Activated CD4-positive, alpha-beta T cell treated with anti-CD3 and anti-CD28 coated beads for 36 hours (primary cell): ENCODE data around the gene AQP12B. TPM values are rescaled to one million over a fixed set of nuclear protein-coding genes. Genes with fewer than 3 reads are reported as not detected.
"Not testable (repeated sequence)": the region's sequence is repeated elsewhere in the genome, so short reads cannot be mapped to it uniquely, and the experiment has no call there.

Experiments
- ATAC-seq: fragments of 200-7000 bp; cut with Tn5 transposase; one replicate; pipeline ENCODE4 v1.10.0; 2021; ENCODE audit warnings: mild to moderate bottlenecking, moderate library complexity
- CTCF ChIA-PET: fragments of 350-600 bp; sonication (Branson Sonifier 250); formaldehyde crosslinking; loops from one replicate; lab custom pipeline; 2021; ENCODE audit warnings: antibody characterized with exemption; lab: Charles Lee
- POLR2A ChIA-PET: fragments of 350-600 bp; sonication (Branson Sonifier 250); formaldehyde crosslinking; loops from one replicate; lab custom pipeline; 2021; ENCODE audit warnings: antibody characterized with exemption, inconsistent platforms; lab: Charles Lee
- DNase-seq: peaks from one replicate; pipeline ENCODE4 v3.0.0-alpha.2; 2020
- H3K27ac Mint-ChIP-seq: one replicate; pipeline ENCODE4 v1.8.0; 2021; ENCODE audit warnings: mixed read lengths
- H3K27me3 Mint-ChIP-seq: one replicate; pipeline ENCODE4 v1.8.0; 2021; ENCODE audit warnings: mixed read lengths
- H3K36me3 Mint-ChIP-seq: one replicate; pipeline ENCODE4 v1.8.0; 2021; ENCODE audit warnings: low read depth, mixed read lengths
- H3K4me1 Mint-ChIP-seq: one replicate; pipeline ENCODE4 v1.8.0; 2021; ENCODE audit warnings: mixed read lengths
- H3K4me3 Mint-ChIP-seq: one replicate; pipeline ENCODE4 v1.8.0; 2021; ENCODE audit warnings: mild to moderate bottlenecking, moderate library complexity, mixed read lengths
- H3K9me3 Mint-ChIP-seq: one replicate; pipeline ENCODE4 v1.8.0; 2021; ENCODE audit warnings: low read depth, mixed read lengths
- intact Hi-C, 2 experiments: fragments of 100-400 bp; cut with DNase I in 1 of 2; cut with micrococcal nuclease in 1 of 2; formaldehyde crosslinking; loops; one replicate each; pipeline versions ENCODE4 v1.14.2 to v1.15.1; 2022 to 2024; cut with DNase I, micrococcal nuclease
- total RNA-seq, 2 experiments: library from RNA; stranded (reverse); gene quantifications; one replicate each; pipeline ENCODE4 v1.2.3, GENCODE V29; 2021

Gene AQP12B
- total RNA-seq, 2 experiments from 2014 or later, result not detected

DNA sequence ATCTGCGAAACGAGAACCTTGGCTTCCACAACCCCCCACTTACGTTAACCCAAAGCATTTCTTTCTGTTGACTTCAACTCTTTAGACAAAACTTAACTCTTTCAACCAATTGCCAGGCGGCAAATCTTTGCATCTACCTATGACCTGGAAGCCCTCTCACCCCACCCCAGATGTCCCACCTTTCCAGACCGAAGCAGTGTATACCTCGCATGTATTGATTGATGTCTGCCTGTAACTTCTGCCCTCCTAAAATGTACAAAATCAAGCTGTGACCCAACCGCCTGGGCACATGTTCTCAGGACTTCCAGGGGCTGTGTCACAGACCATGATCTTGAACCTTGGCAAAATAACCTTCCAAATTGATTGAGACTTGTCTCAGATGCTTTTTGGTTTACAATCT, 12.3 kb downstream of the AQP12B start:
- CTCF ChIA-PET, result no interaction called here
- DNase-seq, result no peak
- H3K27ac Mint-ChIP-seq, result no peak overlapping the region
- ATAC-seq, result no peak
- peaks cover 24% of the 10 kb centered on the region for H3K27me3 Mint-ChIP-seq
- H3K9me3 Mint-ChIP-seq, result no peaks in the 10 kb centered on the region
- intact Hi-C loops, result no loop called here
- H3K4me1 Mint-ChIP-seq, result no peaks in the 10 kb centered on the region
- H3K4me3 Mint-ChIP-seq, result no peak overlapping the region
- POLR2A ChIA-PET, result no interaction called here
- H3K36me3 Mint-ChIP-seq, result no peaks in the 10 kb centered on the region

DNA sequence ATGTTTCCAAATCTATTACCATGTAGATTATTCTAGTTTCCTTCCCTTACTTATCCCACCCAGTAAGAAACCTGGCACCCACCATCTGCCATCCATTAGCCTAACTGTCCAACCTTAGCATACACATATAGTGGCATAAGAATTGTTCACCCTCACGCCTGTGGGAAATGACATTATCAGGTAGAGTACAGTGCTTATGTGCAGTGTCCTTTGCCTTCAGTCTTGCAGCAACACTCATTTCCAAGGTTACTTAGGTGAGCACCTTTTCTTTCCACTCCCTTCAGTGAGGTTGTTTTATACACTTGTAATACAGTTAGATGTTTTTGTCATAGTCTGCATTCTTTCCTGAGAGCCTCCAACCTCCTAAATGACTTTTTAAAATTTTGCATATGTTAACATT, 18.1 kb downstream of the AQP12B start:
- H3K9me3 Mint-ChIP-seq, result peaks cover 7% of the 10 kb centered on the region
- intact Hi-C loops, result no loop called here
- no peaks in the 10 kb centered on the region for H3K36me3 Mint-ChIP-seq
- DNase-seq, result no peak
- peaks cover 27% of the 10 kb centered on the region for H3K27me3 Mint-ChIP-seq
- H3K4me3 Mint-ChIP-seq, result no peak overlapping the region
- CTCF ChIA-PET, result no interaction called here
- ATAC-seq, result no peak
- no peaks in the 10 kb centered on the region for H3K4me1 Mint-ChIP-seq
- POLR2A ChIA-PET, result no interaction called here
- H3K27ac Mint-ChIP-seq, result no peak overlapping the region

DNA sequence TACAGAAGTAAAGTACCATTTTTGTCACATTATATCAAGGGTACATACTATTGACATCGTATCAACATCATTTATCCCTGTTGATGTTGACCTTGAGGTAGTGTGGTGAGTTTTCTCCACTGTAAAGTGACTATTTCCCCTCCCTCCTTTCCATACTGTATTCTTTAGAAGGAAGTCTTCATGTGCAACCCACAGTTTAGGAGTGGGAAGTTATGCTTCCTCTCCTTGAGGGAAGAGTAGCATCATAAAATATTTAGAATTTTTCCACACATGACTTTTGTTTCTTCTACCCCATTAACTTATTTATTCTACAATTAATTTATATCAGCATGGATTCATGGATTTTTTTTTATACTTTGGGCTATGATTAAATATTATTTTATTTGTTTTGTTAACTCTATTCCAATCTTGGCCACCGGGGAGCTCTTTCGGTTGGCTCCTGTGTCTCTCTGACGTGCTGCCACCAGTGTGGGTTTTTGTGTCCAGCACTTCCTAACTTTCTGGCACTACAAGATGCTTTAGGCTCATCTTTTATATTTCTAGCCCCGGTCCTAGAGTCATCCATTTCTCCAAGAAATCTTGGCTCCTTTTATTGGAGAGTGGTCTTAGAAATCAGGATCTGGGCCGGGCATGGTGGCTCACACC, 19.0 kb downstream of the AQP12B start:
- intact Hi-C loops, result no loop called here
- Mint-ChIP-seq H3K4me3 (no peak overlapping the region), H3K36me3 (no peaks in the 10 kb centered on the region), H3K27me3 (peaks cover 32% of the 10 kb centered on the region), H3K27ac (no peak overlapping the region), H3K4me1 (no peaks in the 10 kb centered on the region), H3K9me3 (peaks cover 7% of the 10 kb centered on the region)
- no peak for DNase-seq
- POLR2A ChIA-PET, result no interaction called here
- CTCF ChIA-PET, result no interaction called here
- no peak for ATAC-seq

DNA sequence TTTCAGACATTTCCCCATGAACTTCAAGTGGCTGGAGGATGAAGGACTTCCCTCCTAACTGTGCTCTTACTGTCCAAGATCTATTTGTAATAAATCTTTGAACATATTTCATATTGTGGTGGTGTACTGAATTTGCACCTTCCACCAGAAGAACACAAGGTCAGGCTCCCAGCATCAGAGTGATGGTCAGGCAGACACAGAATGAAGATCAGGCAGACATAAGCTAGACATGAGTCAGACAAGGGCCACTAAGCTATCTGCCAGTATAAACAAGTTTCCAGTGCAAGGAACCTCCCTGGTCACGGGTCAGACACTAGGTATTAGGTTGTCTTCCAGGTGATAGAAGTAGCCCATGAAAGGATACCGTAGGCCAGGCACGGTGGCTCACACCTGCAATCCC, 20.0 kb downstream of the AQP12B start:
- Mint-ChIP-seq H3K27ac (no peak overlapping the region), H3K27me3 (peaks cover 34% of the 10 kb centered on the region), H3K9me3 (peaks cover 7% of the 10 kb centered on the region), H3K36me3 (no peaks in the 10 kb centered on the region), H3K4me3 (no peak overlapping the region), H3K4me1 (no peaks in the 10 kb centered on the region)
- no peak for ATAC-seq
- ChIA-PET CTCF (no interaction called here), POLR2A (no interaction called here)
- no peak for DNase-seq
- intact Hi-C loops, result no loop called here

DNA sequence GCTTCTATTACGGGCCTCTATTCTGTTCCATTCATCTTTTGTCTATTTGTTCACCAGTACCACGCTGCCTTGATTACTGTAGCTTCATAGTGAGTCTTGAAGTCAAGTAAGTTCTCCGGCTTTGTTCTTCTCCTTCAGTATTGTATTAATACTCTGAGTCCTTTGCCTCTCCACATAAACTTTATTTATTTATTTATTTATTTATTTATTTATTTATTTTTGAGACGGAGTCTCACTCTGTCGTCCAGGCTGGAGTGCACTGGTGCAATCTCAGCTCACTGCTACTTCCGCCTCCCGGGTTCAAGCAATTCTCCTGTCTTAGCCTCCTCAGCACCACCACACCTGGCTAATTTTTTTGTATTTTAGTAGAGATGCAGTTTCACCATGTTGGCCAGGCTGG, 22.8 kb downstream of the AQP12B start:
- H3K4me1 Mint-ChIP-seq, H3K9me3 Mint-ChIP-seq, intact Hi-C loops, DNase-seq, CTCF ChIA-PET, POLR2A ChIA-PET, ATAC-seq, H3K36me3 Mint-ChIP-seq, H3K4me3 Mint-ChIP-seq, H3K27ac Mint-ChIP-seq: not testable (repeated sequence)
- H3K27me3 Mint-ChIP-seq, result peaks cover 28% of the 10 kb centered on the region

DNA sequence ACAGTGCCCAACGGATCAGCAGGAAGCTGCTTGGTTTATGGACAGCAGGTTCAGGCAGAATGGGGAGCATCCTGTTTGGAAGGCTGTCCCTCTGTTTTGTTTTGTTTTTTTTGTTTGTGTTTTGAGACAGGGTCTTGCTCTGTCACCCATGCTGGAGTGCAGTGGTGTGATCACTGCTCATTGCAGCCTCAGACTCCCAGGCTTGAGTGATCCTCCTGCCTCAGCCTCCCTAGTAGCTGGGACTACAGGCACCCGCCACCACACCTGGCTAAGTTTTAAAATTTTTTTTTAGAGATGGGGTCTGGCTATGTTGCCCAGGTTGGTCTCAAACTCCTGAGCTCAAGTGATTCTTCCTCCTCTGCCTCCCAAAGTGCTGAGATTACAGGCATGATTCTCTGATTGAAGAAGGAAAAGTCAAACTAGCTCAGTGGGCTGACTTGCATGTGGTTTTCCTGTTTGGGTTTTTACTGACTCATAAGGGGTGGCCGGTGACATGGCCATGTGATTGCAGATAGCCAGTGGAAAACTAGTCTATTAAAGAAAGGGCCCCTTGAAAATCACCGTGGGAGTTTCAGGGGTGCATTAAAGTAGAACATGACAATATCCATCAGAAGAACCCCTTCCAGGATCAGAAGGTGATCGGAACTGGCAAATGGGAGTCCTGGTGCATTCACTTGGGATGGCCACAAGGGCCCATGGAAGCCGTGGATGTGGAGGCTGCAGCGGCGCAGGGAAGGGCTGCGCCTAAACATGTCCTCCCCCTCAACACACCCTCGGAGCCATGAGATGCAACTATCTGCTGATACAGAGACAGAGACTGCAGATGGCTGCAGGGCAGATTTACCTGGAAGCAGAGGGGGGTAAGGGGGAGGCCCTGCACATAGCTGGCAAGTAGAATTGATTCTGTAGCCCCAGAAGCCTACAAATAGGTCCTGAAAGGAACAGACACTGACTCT, 26.5 kb downstream of the AQP12B start:
- H3K4me1 Mint-ChIP-seq, result peaks cover 6% of the 10 kb centered on the region
- H3K4me3 Mint-ChIP-seq, result no peak overlapping the region
- no peak overlapping the region for H3K27ac Mint-ChIP-seq
- ChIA-PET CTCF (interaction anchor here (0.6 kb wide), 1 partner anchor 27 kb away, joined by 3 read pairs; no protein-coding TSS in a partner anchor), POLR2A (no interaction called here)
- H3K27me3 Mint-ChIP-seq, result peaks cover 28% of the 10 kb centered on the region
- DNase-seq, result no peak
- intact Hi-C loops, result no loop called here
- peak; percentile 47 for ATAC-seq
- H3K9me3 Mint-ChIP-seq, result no peaks in the 10 kb centered on the region
- H3K36me3 Mint-ChIP-seq, result no peaks in the 10 kb centered on the region

DNA sequence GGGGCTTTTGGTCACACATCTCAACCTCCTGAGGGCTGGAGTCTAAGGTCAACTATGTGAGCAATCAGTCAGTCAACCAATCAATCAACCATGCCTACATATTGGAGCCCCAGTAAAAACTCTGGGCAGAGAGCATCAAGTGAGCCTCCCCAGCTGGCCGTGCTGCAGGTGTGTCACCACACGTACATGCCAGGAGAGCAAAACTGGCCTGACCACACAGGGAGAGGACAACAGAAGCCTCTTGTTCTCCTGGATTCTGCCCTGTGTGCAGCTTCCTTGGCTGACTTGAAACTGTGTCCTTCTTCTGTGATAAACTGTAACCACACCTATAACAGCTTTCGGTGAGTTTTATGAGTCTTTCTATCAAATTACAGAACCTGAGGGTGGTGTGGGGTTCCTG, 31.5 kb downstream of the AQP12B start:
- intact Hi-C loops, result no loop called here
- peaks cover 2% of the 10 kb centered on the region for H3K4me1 Mint-ChIP-seq
- H3K4me3 Mint-ChIP-seq, result no peak overlapping the region

DNA sequence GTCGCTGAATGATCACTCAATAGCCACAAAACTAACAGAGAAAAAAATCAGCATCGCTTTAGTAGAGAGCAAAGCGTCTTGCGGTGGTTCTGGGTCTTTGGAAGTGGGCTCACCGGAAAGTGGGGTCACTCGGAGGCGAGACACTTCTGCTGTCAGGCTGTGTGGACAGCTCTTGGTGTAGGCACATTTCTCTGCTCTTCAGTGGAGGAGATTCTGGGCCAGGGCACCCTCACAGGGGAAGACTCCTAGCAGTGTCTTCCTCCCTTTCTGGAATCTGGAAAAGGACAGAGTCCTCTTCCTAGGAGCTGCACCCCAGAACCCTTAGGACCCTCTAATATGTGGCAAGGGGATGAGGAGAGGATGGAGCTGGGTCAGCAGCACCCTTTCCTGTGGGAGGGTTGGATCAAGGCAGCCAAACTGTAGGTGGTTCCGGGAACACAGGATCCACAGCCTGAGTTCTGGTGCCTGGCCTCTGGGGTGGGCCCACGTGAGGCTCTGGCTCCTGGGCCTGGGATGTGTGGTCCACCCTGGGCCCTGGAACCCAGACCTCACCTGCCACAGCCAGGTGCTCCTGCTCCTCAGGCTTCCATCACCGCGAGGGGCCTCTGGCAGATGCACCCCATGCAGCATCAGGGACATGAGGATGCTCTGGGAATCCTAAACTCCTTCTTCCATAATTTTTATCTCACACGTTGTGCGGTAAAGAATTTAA, 32.3 kb downstream of the AQP12B start:
- no peak overlapping the region for H3K4me3 Mint-ChIP-seq
- H3K9me3 Mint-ChIP-seq, result no peaks in the 10 kb centered on the region
- no peak overlapping the region for H3K27ac Mint-ChIP-seq
- no peaks in the 10 kb centered on the region for H3K36me3 Mint-ChIP-seq
- ChIA-PET POLR2A (no interaction called here), CTCF (no interaction called here)
- no peaks in the 10 kb centered on the region for H3K4me1 Mint-ChIP-seq
- intact Hi-C loops, result no loop called here
- peaks cover 20% of the 10 kb centered on the region for H3K27me3 Mint-ChIP-seq
- ATAC-seq (no peak), DNase-seq (no peak)

More for the DNA sequence above, 31.5 kb downstream of the AQP12B start:
- POLR2A ChIA-PET, result no interaction called here
- peaks cover 20% of the 10 kb centered on the region for H3K27me3 Mint-ChIP-seq
- no peak overlapping the region for H3K27ac Mint-ChIP-seq
- DNase-seq, result no peak
- no peak for ATAC-seq
- CTCF ChIA-PET, result no interaction called here
- H3K9me3 Mint-ChIP-seq, result no peaks in the 10 kb centered on the region
- no peaks in the 10 kb centered on the region for H3K36me3 Mint-ChIP-seq

DNA sequence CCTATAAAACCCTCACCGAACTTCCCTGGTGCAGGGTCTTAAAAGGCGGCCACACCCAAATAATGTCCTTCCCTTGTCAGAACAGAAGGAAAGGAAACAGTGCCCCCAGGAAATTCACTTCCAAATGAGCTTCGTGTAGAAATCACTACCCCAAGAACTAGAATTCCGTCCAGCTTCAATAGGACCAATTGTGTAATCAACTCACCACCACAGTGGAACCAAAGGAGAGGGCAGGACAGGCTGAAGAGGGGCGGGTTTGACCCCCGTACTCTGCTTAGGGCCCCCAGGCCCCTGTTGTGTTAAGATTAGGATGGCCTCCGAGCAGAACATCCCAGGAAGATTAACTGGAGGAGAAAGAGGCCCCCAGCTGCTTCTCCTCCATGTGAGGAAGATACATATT, 33.4 kb downstream of the AQP12B start:
- no peak for ATAC-seq
- H3K36me3 Mint-ChIP-seq, result no peaks in the 10 kb centered on the region
- no peaks in the 10 kb centered on the region for H3K4me1 Mint-ChIP-seq
- ChIA-PET CTCF (interaction anchor here (0.9 to 1.1 kb wide), 2 partner anchors 55 to 85 kb away, joined by 3 read pairs; no protein-coding TSS in a partner anchor), POLR2A (no interaction called here)
- H3K27ac Mint-ChIP-seq, result no peak overlapping the region
- H3K9me3 Mint-ChIP-seq, result no peaks in the 10 kb centered on the region
- intact Hi-C loops, result no loop called here
- peaks cover 10% of the 10 kb centered on the region for H3K27me3 Mint-ChIP-seq
- DNase-seq, result no peak
- no peak overlapping the region for H3K4me3 Mint-ChIP-seq

DNA sequence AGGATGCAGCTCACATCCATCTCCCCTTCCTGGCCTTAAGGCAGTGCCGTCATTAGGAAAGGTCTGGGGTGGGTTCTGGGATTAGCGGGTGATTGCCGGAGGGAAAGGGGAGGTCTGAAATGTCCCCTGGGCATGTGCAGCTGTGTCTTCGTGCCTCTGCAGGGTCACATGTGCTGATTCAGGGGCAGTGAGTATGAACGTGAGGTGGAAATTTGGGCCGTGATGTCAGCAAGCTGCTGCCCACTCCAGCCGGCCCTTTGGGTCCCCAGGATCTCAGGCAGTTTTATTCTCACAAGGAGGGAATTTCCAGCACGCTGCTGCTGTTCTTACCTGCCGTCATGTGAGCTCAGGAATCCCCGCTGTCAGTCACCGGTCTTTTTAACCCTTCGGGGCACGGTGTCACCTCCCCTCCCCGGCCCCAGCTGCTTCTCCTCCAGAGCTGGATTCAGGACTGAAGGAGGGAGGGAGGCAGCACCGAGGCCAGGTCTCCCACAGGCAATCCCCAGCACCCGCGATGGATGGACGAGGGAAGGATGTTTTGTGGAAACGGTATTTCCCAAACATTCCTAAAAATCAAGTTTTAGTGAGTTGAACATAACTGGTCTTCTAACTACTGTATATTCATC, 33.9 kb downstream of the AQP12B start:
- CTCF ChIA-PET, result interaction anchor here (1.1 kb wide), 1 partner anchor 84 kb away, joined by 3 read pairs; no protein-coding TSS in a partner anchor
- H3K27me3 Mint-ChIP-seq, result peaks cover 10% of the 10 kb centered on the region
- H3K27ac Mint-ChIP-seq, result no peak overlapping the region
- DNase-seq (no peak), ATAC-seq (no peak)
- H3K4me1 Mint-ChIP-seq, result no peaks in the 10 kb centered on the region
- intact Hi-C loops, result no loop called here
- H3K9me3 Mint-ChIP-seq, result no peaks in the 10 kb centered on the region
- POLR2A ChIA-PET, result no interaction called here
- H3K4me3 Mint-ChIP-seq, result no peak overlapping the region
- no peaks in the 10 kb centered on the region for H3K36me3 Mint-ChIP-seq

DNA sequence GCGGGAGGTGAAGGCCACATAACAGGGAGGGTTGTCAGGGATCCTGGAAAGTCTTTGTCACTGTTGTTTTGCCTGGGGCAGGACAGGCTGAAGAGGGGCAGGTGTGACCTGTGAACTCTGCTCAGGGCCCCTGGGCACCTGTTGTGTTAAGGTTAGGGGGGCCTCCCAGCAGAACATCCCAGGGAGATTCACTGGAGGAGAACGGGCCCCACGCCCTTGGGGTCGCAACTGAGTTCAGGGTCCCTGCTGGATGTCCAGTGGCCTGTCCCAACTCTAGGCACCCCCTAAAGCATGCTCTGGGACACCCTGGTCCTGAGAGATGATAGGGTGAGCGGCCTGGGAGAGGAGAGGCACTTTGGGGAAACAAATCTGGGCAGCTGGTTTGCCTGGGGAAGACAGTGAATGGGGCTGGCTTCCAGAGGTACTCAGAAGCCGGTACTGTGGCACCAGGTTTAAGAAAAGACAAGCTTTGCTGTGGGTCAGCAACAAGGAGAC, 34.5 kb downstream of the AQP12B start:
- no peaks in the 10 kb centered on the region for H3K9me3 Mint-ChIP-seq
- H3K27me3 Mint-ChIP-seq, result peaks cover 10% of the 10 kb centered on the region
- POLR2A ChIA-PET, result no interaction called here
- no peaks in the 10 kb centered on the region for H3K36me3 Mint-ChIP-seq
- CTCF ChIA-PET, result no interaction called here
- ATAC-seq (no peak), DNase-seq (no peak)
- no peak overlapping the region for H3K27ac Mint-ChIP-seq
- no peaks in the 10 kb centered on the region for H3K4me1 Mint-ChIP-seq
- no peak overlapping the region for H3K4me3 Mint-ChIP-seq
- intact Hi-C loops, result no loop called here
